ENCODE results near the gene CPHXL. TPM values are rescaled to one million over a fixed set of nuclear protein-coding genes. Genes with fewer than 3 reads are reported as not detected.

CPHXL gene
- total and polyA plus RNA-seq, 9 of the 15 experiments (the other 6 are each of a cell fraction or from before 2014, with no cell fraction given), result not detected

- intact Hi-C loops (cut with micrococcal nuclease), result no loop called here
- no TSS peak for BruUV-seq (replicated peaks)
- Histone ChIP-seq H3K9me3 (replicated peaks; ENCODE audit: control insufficient read depth, insufficient read depth, low read depth, low read length) (no peaks in the 10 kb centered on the region), H3K4me2 (ENCODE audit: insufficient read depth, low read length) (no peak overlapping the region), H3K9me1 (ENCODE audit: control insufficient read depth, insufficient read depth, low read length) (no peaks in the 10 kb centered on the region), H2AFZ (ENCODE audit: low read depth, low read length) (no peak overlapping the region), H3K9ac (ENCODE audit: insufficient read depth in 1 of 2, low read depth in 2 of 2, low read length in 2 of 2) (no peak overlapping the region), H3K4me3 (no peak overlapping the region), H3K4me1 (replicated peaks in 1 of 2; ENCODE audit: control insufficient read depth in 2 of 2, insufficient read depth in 2 of 2, low read length in 2 of 2) (no peaks in the 10 kb centered on the region), H3K27ac (ENCODE audit: extremely low read depth, low read depth, low read length) (no peak overlapping the region), H3K36me3 (ENCODE audit: control insufficient read depth, insufficient read depth, low read length) (no peaks in the 10 kb centered on the region), H3K27me3 (ENCODE audit: control insufficient read depth in 2 of 2, insufficient read depth in 2 of 2, low read length in 2 of 2) (no peaks in the 10 kb centered on the region; a peak in 2 of 5 replicates), H3K79me2 (ENCODE audit: control insufficient read depth, insufficient read depth, low read length) (no peaks in the 10 kb centered on the region), H4K20me1 (replicated peaks; ENCODE audit: control insufficient read depth, insufficient read depth, low read length) (no peaks in the 10 kb centered on the region)
- ChIA-PET POLR2A (no interaction called here), CTCF (ENCODE audit: low intra/inter-chr PET ratio) (no interaction called here)
- DNase-seq (ENCODE audit: extremely low read depth in 1 of 4, low spot score in 3 of 4), result no peak
- no peak for FAIRE-seq
- no peak for ATAC-seq
- TF ChIP-seq SPI1 (IDR thresholded peaks at IDR 0.05; ENCODE audit: borderline replicate concordance, low read depth, low read length), result peak; percentile 54
- no peak for TF ChIP-seq HDAC3 (IDR thresholded peaks at IDR 0.05; ENCODE audit: borderline replicate concordance, partially characterized antibody)
- WGBS (ENCODE audit: insufficient coverage, low coverage, missing lambda C conversion rate), result 6% methylated on average over 1 of the region's 1 CpG
- in situ Hi-C loops (cut with MboI), result no loop called here
Observed at GRCh38 chr16:75745242-75745641, 19.0 kb upstream of the CPHXL start.

GRCh38 chr16:75742424-75743047 is 16.2 kb upstream of the CPHXL start:
- H3K27me3 ChIP-seq (ENCODE audit: control insufficient read depth in 2 of 2, insufficient read depth in 2 of 2, low read length in 2 of 2), result no peaks in the 10 kb centered on the region
- H3K36me3 ChIP-seq (ENCODE audit: control insufficient read depth, insufficient read depth, low read length), result no peaks in the 10 kb centered on the region
- DNase-seq (ENCODE audit: extremely low read depth in 1 of 4, low spot score in 3 of 4) (no peak), FAIRE-seq (no peak), ATAC-seq (no peak)
- ChIA-PET CTCF (ENCODE audit: low intra/inter-chr PET ratio) (no interaction called here), POLR2A (no interaction called here)
- intact Hi-C loops (cut with micrococcal nuclease) (no loop called here), in situ Hi-C loops (cut with MboI) (no loop called here)
- no TSS peak for BruUV-seq (replicated peaks)
- H3K4me3 ChIP-seq, result no peak overlapping the region
- WGBS (ENCODE audit: insufficient coverage, low coverage, missing lambda C conversion rate), result 0% methylated on average over 1 of the region's 1 CpG
- no peaks in the 10 kb centered on the region for H3K79me2 ChIP-seq (ENCODE audit: control insufficient read depth, insufficient read depth, low read length)
- H3K9ac ChIP-seq (ENCODE audit: insufficient read depth in 1 of 2, low read depth in 2 of 2, low read length in 2 of 2), result no peak overlapping the region
- no peaks in the 10 kb centered on the region for H3K4me1 ChIP-seq (replicated peaks in 1 of 2; ENCODE audit: control insufficient read depth in 2 of 2, insufficient read depth in 2 of 2, low read length in 2 of 2)
- H2AFZ ChIP-seq (ENCODE audit: low read depth, low read length), result no peak overlapping the region
- no peaks in the 10 kb centered on the region for H3K9me1 ChIP-seq (ENCODE audit: control insufficient read depth, insufficient read depth, low read length)
- H3K27ac ChIP-seq (ENCODE audit: extremely low read depth, low read depth, low read length), result no peak overlapping the region
- H3K4me2 ChIP-seq (ENCODE audit: insufficient read depth, low read length), result no peak overlapping the region
- H4K20me1 ChIP-seq (replicated peaks; ENCODE audit: control insufficient read depth, insufficient read depth, low read length), result no peaks in the 10 kb centered on the region
- H3K9me3 ChIP-seq (replicated peaks; ENCODE audit: control insufficient read depth, insufficient read depth, low read depth, low read length), result no peaks in the 10 kb centered on the region
- TF ChIP-seq PCBP2 (IDR thresholded peaks at IDR 0.05; ENCODE audit: low read depth, low read length, poor library complexity, severe bottlenecking) (no peak), XRCC3 (IDR thresholded peaks at IDR 0.05) (no peak), NFIX (CRISPR knock-in tag; IDR thresholded peaks at IDR 0.05; ENCODE audit: low read depth) (no peak), TAF7 (tag; IDR thresholded peaks at IDR 0.05) (no peak), ZC3H11A (IDR thresholded peaks at IDR 0.05; ENCODE audit: low read depth, low read length) (no peak), CBX8 (IDR thresholded peaks at IDR 0.05; ENCODE audit: borderline replicate concordance, extremely low read depth, low read depth, low read length, poor library complexity, severe bottlenecking) (no peak), NCOR1 (IDR thresholded peaks at IDR 0.05) (no peak), NELFE (IDR thresholded peaks at IDR 0.05; ENCODE audit: insufficient read depth, insufficient read length) (no peak)
- TF ChIP-seq, protein P1, sequence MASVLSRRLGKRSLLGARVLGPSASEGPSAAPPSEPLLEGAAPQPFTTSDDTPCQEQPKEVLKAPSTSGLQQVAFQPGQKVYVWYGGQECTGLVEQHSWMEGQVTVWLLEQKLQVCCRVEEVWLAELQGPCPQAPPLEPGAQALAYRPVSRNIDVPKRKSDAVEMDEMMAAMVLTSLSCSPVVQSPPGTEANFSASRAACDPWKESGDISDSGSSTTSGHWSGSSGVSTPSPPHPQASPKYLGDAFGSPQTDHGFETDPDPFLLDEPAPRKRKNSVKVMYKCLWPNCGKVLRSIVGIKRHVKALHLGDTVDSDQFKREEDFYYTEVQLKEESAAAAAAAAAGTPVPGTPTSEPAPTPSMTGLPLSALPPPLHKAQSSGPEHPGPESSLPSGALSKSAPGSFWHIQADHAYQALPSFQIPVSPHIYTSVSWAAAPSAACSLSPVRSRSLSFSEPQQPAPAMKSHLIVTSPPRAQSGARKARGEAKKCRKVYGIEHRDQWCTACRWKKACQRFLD (CRISPR knock-in tag; IDR thresholded peaks at IDR 0.05), result no peak

Data from K562 (cell line).